WTC11 (cell line): ENCODE results near the gene LPP.

ENCODE experiments used
- ATF1 ChIP-seq: sonication (generic); formaldehyde crosslinking; IDR thresholded peaks from 2 replicates; pipeline ENCODE4 v1.8.1; 2023; ENCODE audit warnings: mild to moderate bottlenecking, moderate library complexity, missing genetic modification reagents
- ATF3 ChIP-seq: sonication (generic); formaldehyde crosslinking; conservative IDR thresholded peaks from 2 replicates; pipeline ENCODE4 v1.8.1; 2022; ENCODE audit warnings: mild to moderate bottlenecking, missing genetic modification reagents
- CTCF ChIP-seq: fragments of 200-600 bp; IDR thresholded peaks from 2 replicates; pipeline ENCODE4 v1.8.0; 2022; ENCODE audit warnings: antibody characterized with exemption
- ESRRA ChIP-seq: sonication (generic); formaldehyde crosslinking; IDR thresholded peaks from 2 replicates; pipeline ENCODE4 v1.8.1; 2022; ENCODE audit warnings: mild to moderate bottlenecking, missing genetic modification reagents, borderline replicate concordance
- NFYB ChIP-seq: sonication (generic); formaldehyde crosslinking; conservative IDR thresholded peaks from 2 replicates; pipeline ENCODE4 v1.8.0; 2022; ENCODE audit warnings: low read depth, missing genetic modification reagents
- NR3C1 ChIP-seq: sonication (generic); formaldehyde crosslinking; conservative IDR thresholded peaks from 2 replicates; pipeline ENCODE4 v1.8.1; 2023; ENCODE audit warnings: low read depth, mild to moderate bottlenecking, missing genetic modification reagents
- TP53 ChIP-seq: sonication (generic); formaldehyde crosslinking; IDR thresholded peaks from 2 replicates; pipeline ENCODE4 v1.8.1; 2023; ENCODE audit warnings: mild to moderate bottlenecking, missing genetic modification reagents
- USF2 ChIP-seq: sonication (generic); formaldehyde crosslinking; IDR thresholded peaks from 2 replicates; pipeline ENCODE4 v1.8.1; 2023; ENCODE audit warnings: mild to moderate bottlenecking, missing genetic modification reagents, moderate library complexity
- ZBTB21 ChIP-seq: sonication (generic); formaldehyde crosslinking; IDR thresholded peaks from 2 replicates; pipeline ENCODE4 v1.8.1; 2023; ENCODE audit warnings: mild to moderate bottlenecking, missing genetic modification reagents, borderline replicate concordance
- ZNF263 ChIP-seq: sonication (generic); formaldehyde crosslinking; IDR thresholded peaks from 2 replicates; pipeline ENCODE4 v1.8.1; 2022; ENCODE audit warnings: low read depth, mild to moderate bottlenecking, moderate library complexity, missing genetic modification reagents

- TF ChIP-seq CTCF (no peak), ZNF263 (CRISPR knock-in tag) (no peak), ESRRA (no peak), TP53 (CRISPR knock-in tag) (no peak), USF2 (CRISPR knock-in tag) (no peak), ZBTB21 (CRISPR knock-in tag) (no peak), NFYB (CRISPR knock-in tag) (no peak), ATF1 (no peak), NR3C1 (no peak), ATF3 (CRISPR knock-in tag) (no peak)
Observed at GRCh38 chr3:188417271-188417696, 263.3 kb downstream of the LPP start.
